Pons (tissue), 1 donor: Measurements from ENCODE around the gene CDH11.

Experiments used
- DNase-seq: peaks from one replicate; pipeline ENCODE4 v3.0.0-alpha.2; 2016; ENCODE audit warnings: low spot score

CDH11 gene

GRCh38 chr16:65117811-65118448 lies 3.9 kb downstream of the CDH11 start:
- peak; percentile 97 for DNase-seq

GRCh38 chr16:65116818-65117430 lies 4.9 kb downstream of the CDH11 start:
- peak; percentile 66 for DNase-seq

- no peak for DNase-seq
Observed at GRCh38 chr16:65116216-65116615, 5.6 kb downstream of the CDH11 start.

GRCh38 chr16:65114527-65114926 lies 7.3 kb downstream of the CDH11 start:
- no peak for DNase-seq

- no peak for DNase-seq
Observed at GRCh38 chr16:65113441-65113840, 8.4 kb downstream of the CDH11 start.

- no peak for DNase-seq
Observed at GRCh38 chr16:65111306-65111705, 10.6 kb downstream of the CDH11 start.

- no peak for DNase-seq
Observed at GRCh38 chr16:65106757-65107156, 15.1 kb downstream of the CDH11 start.

GRCh38 chr16:65105171-65105570 lies 16.7 kb downstream of the CDH11 start:
- no peak for DNase-seq

GRCh38 chr16:65104471-65104870 lies 17.4 kb downstream of the CDH11 start:
- no peak for DNase-seq

GRCh38 chr16:65102326-65102725 lies 19.5 kb downstream of the CDH11 start:
- no peak for DNase-seq

- no peak for DNase-seq
Observed at GRCh38 chr16:65101009-65101408, 20.9 kb downstream of the CDH11 start.

- DNase-seq = no peak
Observed at GRCh38 chr16:65099607-65100006, 22.3 kb downstream of the CDH11 start.

- no peak for DNase-seq
Observed at GRCh38 chr16:65098916-65099315, 22.9 kb downstream of the CDH11 start.

- DNase-seq = no peak
Observed at GRCh38 chr16:65097296-65097695, 24.6 kb downstream of the CDH11 start.

- no peak for DNase-seq
Observed at GRCh38 chr16:65095906-65096305, 26.0 kb downstream of the CDH11 start.

- no peak for DNase-seq
Observed at GRCh38 chr16:65095090-65095728, 26.7 kb downstream of the CDH11 start.

GRCh38 chr16:65094009-65094408 lies 27.9 kb downstream of the CDH11 start:
- no peak for DNase-seq

- no peak for DNase-seq
Observed at GRCh38 chr16:65083164-65083857, 38.6 kb downstream of the CDH11 start.

GRCh38 chr16:65079549-65079948 lies 42.3 kb downstream of the CDH11 start:
- no peak for DNase-seq

GRCh38 chr16:65077181-65077580 lies 44.7 kb downstream of the CDH11 start:
- DNase-seq = no peak

GRCh38 chr16:65075877-65076276 lies 46.0 kb downstream of the CDH11 start:
- DNase-seq = no peak

- peak; percentile 93 for DNase-seq
Observed at GRCh38 chr16:65071433-65072311, 50.2 kb downstream of the CDH11 start.
